Suprapubic skin (tissue), 4 donors: ENCODE measurements around the gene GLIS1. TPM values are rescaled to one million over a fixed set of nuclear protein-coding genes. Genes with fewer than 3 reads are reported as not detected.
A peak's percentile ranks its signal among the peaks of the same experiment; 100 is the strongest.

Source experiments
- DNase-seq, 2 donors: peaks; one replicate each; pipeline ENCODE4 v3.0.0-alpha.2; 2019; ENCODE audit warnings: low spot score in 2 of 2
- H3K27ac ChIP-seq: fragments of 200-600 bp; sonication (generic); one replicate; pipeline ENCODE4 v1.5.1; 2019
- H3K27me3 ChIP-seq: fragments of 200-600 bp; sonication (generic); one replicate; pipeline ENCODE4 v1.5.1; 2019
- H3K36me3 ChIP-seq: fragments of 200-600 bp; sonication (generic); one replicate; pipeline ENCODE4 v1.5.1; 2019
- H3K4me1 ChIP-seq: fragments of 200-600 bp; sonication (generic); one replicate; pipeline ENCODE4 v1.5.1; 2019
- H3K4me3 ChIP-seq: fragments of 200-600 bp; sonication (generic); one replicate; pipeline ENCODE4 v1.5.1; 2019; ENCODE audit warnings: mild to moderate bottlenecking
- H3K9me3 ChIP-seq: fragments of 200-600 bp; sonication (generic); one replicate; pipeline ENCODE4 v1.5.1; 2019
- CTCF ChIP-seq, 2 donors: fragments of 200-600 bp in 1 of 2; fragments of 450-650 bp in 1 of 2; sonication (generic) in 1 of 2; IDR thresholded peaks; one replicate each; pipeline ENCODE4 v1.5.1; 2016 to 2019; ENCODE audit warnings: antibody characterized with exemption in 2 of 2, mild to moderate bottlenecking in 1 of 2, moderate library complexity in 1 of 2
- EP300 ChIP-seq: sonication (generic); formaldehyde crosslinking; IDR thresholded peaks from one replicate; pipeline ENCODE4 v1.6.1; 2017; ENCODE audit warnings: antibody characterized with exemption
- POLR2A ChIP-seq, 2 donors: fragments of 450-650 bp; IDR thresholded peaks; one replicate each; pipeline ENCODE4 v1.6.1; 2017; ENCODE audit warnings: antibody characterized with exemption in 2 of 2, mild to moderate bottlenecking in 2 of 2, moderate library complexity in 2 of 2
- POLR2AphosphoS5 ChIP-seq, 3 donors: sonication (generic); formaldehyde crosslinking; IDR thresholded peaks; one replicate each; pipeline ENCODE4 v1.6.1; 2017; ENCODE audit warnings: antibody characterized with exemption in 3 of 3
- WGBS: methylation state at CpG from one replicate; pipeline ENCODE4 v1.1.5; 2018; 5-methylcytosine and 5-hydroxymethylcytosine counted together
- total RNA-seq, 4 donors: library from RNA; depleted of rRNA; stranded (reverse); fragments of >200 nt; gene quantifications; one replicate each; pipeline ENCODE4 v1.1.0, GENCODE V29; 2016

Gene GLIS1
- total RNA-seq, 4 donors from 2014 or later, result 0.34 to 1.5 (median 0.59) TPM

GRCh38 chr1:53771648-53772047 is 32.7 kb upstream of the GLIS1 start:
- H3K27me3 ChIP-seq, result no peaks in the 10 kb centered on the region
- no peaks in the 10 kb centered on the region for H3K9me3 ChIP-seq
- 86% methylated on average over 2 of the region's 2 CpGs for WGBS
- peaks cover 23% of the 10 kb centered on the region for H3K36me3 ChIP-seq
- H3K4me3 ChIP-seq, result no peak overlapping the region
- no peak for TF ChIP-seq EP300
- no peak for TF ChIP-seq POLR2AphosphoS5 (IDR thresholded peaks at IDR 0.05)
- TF ChIP-seq POLR2A (IDR thresholded peaks at IDR 0.05), result no peak
- TF ChIP-seq CTCF (IDR thresholded peaks at IDR 0.05), result no peak
- no peak for DNase-seq
- no peak overlapping the region for H3K27ac ChIP-seq
- no peaks in the 10 kb centered on the region for H3K4me1 ChIP-seq

GRCh38 chr1:53769780-53770179 is 30.8 kb upstream of the GLIS1 start:
- TF ChIP-seq EP300, result no peak
- no peak for TF ChIP-seq POLR2A (IDR thresholded peaks at IDR 0.05)
- no peaks in the 10 kb centered on the region for H3K27me3 ChIP-seq
- peaks cover 23% of the 10 kb centered on the region for H3K36me3 ChIP-seq
- H3K4me3 ChIP-seq, result no peak overlapping the region
- 95% methylated on average over 1 of the region's 1 CpG for WGBS
- H3K4me1 ChIP-seq, result no peaks in the 10 kb centered on the region
- H3K27ac ChIP-seq, result no peak overlapping the region
- DNase-seq, result no peak
- no peaks in the 10 kb centered on the region for H3K9me3 ChIP-seq

GRCh38 chr1:53769184-53769583 is 30.2 kb upstream of the GLIS1 start:
- Histone ChIP-seq H3K9me3 (no peaks in the 10 kb centered on the region), H3K27me3 (no peaks in the 10 kb centered on the region), H3K36me3 (peaks cover 23% of the 10 kb centered on the region), H3K4me1 (no peaks in the 10 kb centered on the region), H3K27ac (no peak overlapping the region), H3K4me3 (no peak overlapping the region)
- WGBS, result 97% methylated on average over 1 of the region's 1 CpG
- DNase-seq, result no peak
- no peak for TF ChIP-seq EP300
- no peak for TF ChIP-seq POLR2A (IDR thresholded peaks at IDR 0.05)
- TF ChIP-seq POLR2AphosphoS5 (IDR thresholded peaks at IDR 0.05), result no peak
- TF ChIP-seq CTCF (IDR thresholded peaks at IDR 0.05), result no peak

GRCh38 chr1:53766831-53767405 is 28.0 kb upstream of the GLIS1 start:
- no peak overlapping the region for H3K27ac ChIP-seq
- no peaks in the 10 kb centered on the region for H3K4me1 ChIP-seq
- no peak for DNase-seq
- H3K27me3 ChIP-seq, result no peaks in the 10 kb centered on the region
- WGBS, result 18% methylated on average over 3 of the region's 3 CpGs
- H3K4me3 ChIP-seq, result peak overlapping the region; percentile 5
- TF ChIP-seq POLR2A (IDR thresholded peaks at IDR 0.05), result no peak
- no peak for TF ChIP-seq EP300
- TF ChIP-seq POLR2AphosphoS5 (IDR thresholded peaks at IDR 0.05), result no peak
- no peak for TF ChIP-seq CTCF (IDR thresholded peaks at IDR 0.05)
- no peaks in the 10 kb centered on the region for H3K9me3 ChIP-seq
- H3K36me3 ChIP-seq, result peaks cover 18% of the 10 kb centered on the region

- TF ChIP-seq CTCF (IDR thresholded peaks at IDR 0.05), result no peak
- TF ChIP-seq POLR2A (IDR thresholded peaks at IDR 0.05), result no peak
- TF ChIP-seq POLR2AphosphoS5 (IDR thresholded peaks at IDR 0.05), result no peak
- no peak for TF ChIP-seq EP300
- H3K4me3 ChIP-seq, result no peak overlapping the region
- H3K9me3 ChIP-seq, result no peaks in the 10 kb centered on the region
- no peaks in the 10 kb centered on the region for H3K4me1 ChIP-seq
- WGBS, result 73% methylated on average over 3 of the region's 3 CpGs
- no peak overlapping the region for H3K27ac ChIP-seq
- peaks cover 12% of the 10 kb centered on the region for H3K36me3 ChIP-seq
- no peak for DNase-seq
- no peaks in the 10 kb centered on the region for H3K27me3 ChIP-seq
Observed at GRCh38 chr1:53766194-53766742, 27.3 kb upstream of the GLIS1 start.
